GM15510 (cell line): ENCODE results near the gene VWA5A.

Source experiments
- POLR2A ChIP-seq: IDR thresholded peaks from 3 replicates; pipeline ENCODE4 v1.6.1; 2011; ENCODE audit warnings: borderline replicate concordance; ENCODE audit not compliant: insufficient read length; ENCODE audit errors: extremely low read depth

Gene VWA5A

GRCh38 chr11:124172101-124172500, 56.9 kb downstream of the VWA5A start:
- TF ChIP-seq POLR2A, result no peak

- no peak for TF ChIP-seq POLR2A
Observed at GRCh38 chr11:124172599-124172998, 57.3 kb downstream of the VWA5A start.

- no peak for TF ChIP-seq POLR2A
Observed at GRCh38 chr11:124174001-124174583, 58.8 kb downstream of the VWA5A start.

- no peak for TF ChIP-seq POLR2A
Observed at GRCh38 chr11:124176925-124177715, 61.9 kb downstream of the VWA5A start.

GRCh38 chr11:124179310-124179709, 64.1 kb downstream of the VWA5A start:
- TF ChIP-seq POLR2A, result no peak

GRCh38 chr11:124183068-124183467, 67.8 kb downstream of the VWA5A start, which contains the start of gene OR10D3:
Gene OR10D3 (plus strand): TSS chr11:124183345. CDS start chr11:124185270, 1,925 bp downstream.
- no peak for TF ChIP-seq POLR2A

GRCh38 chr11:124190298-124191139, 75.3 kb downstream of the VWA5A start:
- TF ChIP-seq POLR2A, result no peak

GRCh38 chr11:124193221-124194010, 78.2 kb downstream of the VWA5A start:
- TF ChIP-seq POLR2A, result no peak

- TF ChIP-seq POLR2A, result no peak
Observed at GRCh38 chr11:124194293-124195188, 79.3 kb downstream of the VWA5A start.

- no peak for TF ChIP-seq POLR2A
Observed at GRCh38 chr11:124195189-124195734, 80.0 kb downstream of the VWA5A start.
